GM12878 (cell line): ENCODE data around the gene PLPP3. TPM values are rescaled to one million over a fixed set of nuclear protein-coding genes. Genes with fewer than 3 reads are reported as not detected.
A peak's percentile ranks its signal among the peaks of the same experiment; 100 is the strongest.

Source experiments
- ATAC-seq: fragments of 200-7000 bp; cut with Tn5 transposase; 3 replicates; pipeline ENCODE4 v1.9.1; 2020; ENCODE audit warnings: mild to moderate bottlenecking, moderate library complexity
- BruUV-seq: library from RNA; stranded (reverse); fragments of 400-500 nt; replicated peaks from 2 replicates; lab custom pipeline; 2021; lab: Mats Ljungman, UMichigan
- CTCF ChIA-PET: fragments of 300-600 bp; sonication (Branson Sonifier 250); formaldehyde crosslinking; extraction: SDS; loops from one replicate; lab custom pipeline; 2021; ENCODE audit warnings: inconsistent platforms; lab: Yijun Ruan, JAX
- POLR2A ChIA-PET: fragments of 350-600 bp; formaldehyde crosslinking; extraction: SDS; loops from one replicate; lab custom pipeline; 2021; ENCODE audit warnings: inconsistent platforms; lab: Charles Lee
- RAD21 ChIA-PET: fragments of 300-600 bp; sonication (Branson Sonifier 250); formaldehyde crosslinking; loops from one replicate; lab custom pipeline; 2023; ENCODE audit warnings: antibody characterized with exemption; ENCODE audit not compliant: unreplicated experiment; lab: Charles Lee
- SMC1A ChIA-PET: fragments of 300-600 bp; sonication (Branson Sonifier 250); formaldehyde crosslinking; loops from one replicate; lab custom pipeline; 2023; ENCODE audit not compliant: unreplicated experiment, uncharacterized antibody; lab: Charles Lee
- DNase-seq: peaks from one replicate; pipeline ENCODE4 v3.0.0-alpha.2; 2011; ENCODE audit warnings: low read depth, low spot score
- FAIRE-seq: peaks from 3 replicates; lab custom pipeline; 2011; peaks lifted over from hg19 to GRCh38; lab: Jason Lieb, UNC
- H2AFZ ChIP-seq: 2 replicates; pipeline ENCODE4 v1.6.0; 2011; ENCODE audit warnings: low read depth, low read length, control low read depth; ENCODE audit not compliant: control insufficient read depth
- H3K27ac ChIP-seq: 2 replicates; pipeline ENCODE4 v1.5.1; 2011; ENCODE audit warnings: control low read depth; ENCODE audit not compliant: control insufficient read depth, insufficient read depth
- H3K27me3 ChIP-seq, 2 experiments: replicated peaks in 1 of 2; 2 replicates each; pipeline versions ENCODE4 v1.6.0 to v1.6.1; 2011; ENCODE audit warnings: low read length in 1 of 2; ENCODE audit not compliant: control insufficient read depth in 2 of 2, insufficient read depth in 2 of 2
- H3K36me3 ChIP-seq, 2 experiments: 2 replicates each; pipeline ENCODE4 v1.5.1; 2011; ENCODE audit warnings: low read length in 1 of 2; ENCODE audit not compliant: control insufficient read depth in 2 of 2, insufficient read depth in 2 of 2
- H3K4me1 ChIP-seq: 2 replicates; pipeline ENCODE4 v1.6.1; 2011; ENCODE audit warnings: mild to moderate bottlenecking, low read length, moderate library complexity, mixed read lengths; ENCODE audit not compliant: control insufficient read depth, insufficient read depth
- H3K4me2 ChIP-seq: 2 replicates; pipeline ENCODE4 v1.6.0; 2011; ENCODE audit warnings: control low read depth; ENCODE audit not compliant: control insufficient read depth, insufficient read depth
- H3K4me3 ChIP-seq: fragments of 200-600 bp; sonication (generic); 2 replicates; pipeline ENCODE4 v1.5.1; 2016
- H3K79me2 ChIP-seq: 2 replicates; pipeline ENCODE4 v1.6.0; 2011; ENCODE audit warnings: low read length; ENCODE audit not compliant: control insufficient read depth, insufficient read depth
- H3K9ac ChIP-seq: 2 replicates; pipeline ENCODE4 v1.8.0; 2011; ENCODE audit warnings: low read length, control low read depth, mixed read lengths; ENCODE audit not compliant: control insufficient read depth, insufficient read depth
- H3K9me3 ChIP-seq: replicated peaks from 3 replicates; pipeline ENCODE4 v1.5.1; 2011; ENCODE audit warnings: mild to moderate bottlenecking, low read length; ENCODE audit not compliant: control insufficient read depth, insufficient read depth
- H4K20me1 ChIP-seq: 2 replicates; pipeline ENCODE4 v1.6.0; 2011; ENCODE audit not compliant: control insufficient read depth, insufficient read depth
- CHD4 ChIP-seq: fragments of 200-600 bp; sonication (generic); IDR thresholded peaks from 2 replicates; pipeline ENCODE4 v1.6.1; 2016; ENCODE audit warnings: mild to moderate bottlenecking
- EED ChIP-seq: sonication (generic); IDR thresholded peaks from 2 replicates; pipeline ENCODE4 v1.6.1; 2016; ENCODE audit warnings: antibody characterized with exemption, low read depth
- IKZF1 ChIP-seq: fragments of 450-650 bp; conservative IDR thresholded peaks from 2 replicates; pipeline ENCODE4 v1.6.1; 2017; ENCODE audit warnings: antibody characterized with exemption, mild to moderate bottlenecking
- MTA2 ChIP-seq: fragments of 450-650 bp; IDR thresholded peaks from 2 replicates; pipeline ENCODE4 v1.6.1; 2016; ENCODE audit warnings: low read depth, mild to moderate bottlenecking, moderate library complexity
- PAX8 ChIP-seq: fragments of 450-650 bp; IDR thresholded peaks from 2 replicates; pipeline ENCODE4 v1.6.1; 2017; ENCODE audit warnings: mild to moderate bottlenecking, moderate library complexity
- POU2F2 ChIP-seq: IDR thresholded peaks from 3 replicates; pipeline ENCODE4 v1.6.1; 2011; ENCODE audit warnings: low read depth, mild to moderate bottlenecking, low read length, borderline replicate concordance
- SREBF1 ChIP-seq: IDR thresholded peaks from 2 replicates; pipeline ENCODE4 v1.6.1; 2012; ENCODE audit warnings: mild to moderate bottlenecking, low read length
- SREBF2 ChIP-seq: IDR thresholded peaks from 2 replicates; pipeline ENCODE4 v1.6.1; 2012; ENCODE audit warnings: mild to moderate bottlenecking, low read length
- TAF1 ChIP-seq: IDR thresholded peaks from 2 replicates; pipeline ENCODE4 v1.6.1; 2011; ENCODE audit warnings: mild to moderate bottlenecking, low read depth, low read length, borderline replicate concordance
- YBX1 ChIP-seq: fragments of 450-650 bp; IDR thresholded peaks from 2 replicates; pipeline ENCODE4 v1.6.1; 2016; ENCODE audit warnings: antibody characterized with exemption
- WGBS: methylation state at CpG from one replicate; pipeline ENCODE4 v1.1.6; 2016; ENCODE audit warnings: low lambda C conversion rate; ENCODE audit not compliant: insufficient replicate concordance, insufficient coverage; ENCODE audit errors: missing lambda C conversion rate; 5-methylcytosine and 5-hydroxymethylcytosine counted together
- in situ Hi-C: fragments of 300-500 bp; cut with MboI; formaldehyde crosslinking; loops from 9 replicates; pipeline ENCODE4 v1.14.3; 2018; ENCODE audit warnings: mixed read lengths
- intact Hi-C: fragments of 100-400 bp; cut with micrococcal nuclease; formaldehyde crosslinking; loops from one replicate; pipeline ENCODE4 v1.14.2; 2022; ENCODE audit not compliant: unreplicated experiment
- polyA plus RNA-seq, 11 experiments: library from polyadenylated mRNA; depleted of rRNA in 4 of 11; unstranded in 6 of 11; stranded (reverse) in 5 of 11; fragments of >200 nt; fragmentation: Nextera tagmentation in 4 of 11; fragmentation: Illumina TruSeq in 1 of 11; extraction: Ambion mirVana in 4 of 11; extraction: Trizol in 1 of 11; gene quantifications; 1 replicate in 1 of 11; 2 replicates in 10 of 11; pipeline versions ENCODE4 v1.2.1 to v1.2.3, GENCODE V29; 2011 to 2016; ENCODE audit warnings: inconsistent platforms in 2 of 11, missing spikeins in 2 of 11, low read depth in 1 of 11
- total RNA-seq, 4 experiments: library from RNA; depleted of rRNA in 3 of 4; stranded (reverse); fragments of >200 nt in 3 of 4; fragmentation: Illumina TruSeq in 1 of 4; extraction: Trizol in 1 of 4; gene quantifications; 2 replicates each; pipeline versions ENCODE4 v1.2.1 to v1.2.3, GENCODE V29; 2013 to 2021

PLPP3 gene
- total and polyA plus RNA-seq, 10 of the 15 experiments (the other 5 are each of a cell fraction or from before 2014, with no cell fraction given) = 6.4 to 26.8 (median 9.5) TPM

- FAIRE-seq = no peak
- ChIA-PET SMC1A (interaction anchor here (0.5 to 2.7 kb wide), 4 partner anchors 68 to 1652 kb away, joined by 3 to 13 read pairs (median 4); no protein-coding TSS in a partner anchor), CTCF (no interaction called here), RAD21 (interaction anchor here (3.0 kb wide), 1 partner anchor 80 kb away, joined by 13 read pairs; no protein-coding TSS in a partner anchor), POLR2A (interaction anchor here (0.6 kb wide), 1 partner anchor 22 kb away, joined by 6 read pairs; no protein-coding TSS in a partner anchor)
- H3K4me2 ChIP-seq = no peak overlapping the region
- ATAC-seq = peak; percentile 50
- no peaks in the 10 kb centered on the region for H3K27me3 ChIP-seq
- TF ChIP-seq TAF1 = no peak
- TF ChIP-seq POU2F2 = no peak
- no peak for TF ChIP-seq YBX1
- no peak for TF ChIP-seq MTA2
- no peak for TF ChIP-seq SREBF1
- TF ChIP-seq CHD4 = no peak
- no peak for TF ChIP-seq EED
- TF ChIP-seq SREBF2 = no peak
- TF ChIP-seq IKZF1 = no peak
- no peak for TF ChIP-seq PAX8
- H4K20me1 ChIP-seq = no peaks in the 10 kb centered on the region
- no peak overlapping the region for H3K9ac ChIP-seq
- WGBS = 43% methylated on average over 12 of the region's 12 CpGs
- H2AFZ ChIP-seq = no peak overlapping the region
- no peak for DNase-seq
- no peaks in the 10 kb centered on the region for H3K4me1 ChIP-seq
- in situ Hi-C loops (no loop called here), intact Hi-C loops (no loop called here)
- H3K27ac ChIP-seq = no peak overlapping the region
- H3K79me2 ChIP-seq = no peaks in the 10 kb centered on the region
- no peak overlapping the region for H3K4me3 ChIP-seq
- H3K9me3 ChIP-seq = no peaks in the 10 kb centered on the region
- H3K36me3 ChIP-seq = peaks cover 0 to 1% of the 10 kb centered on the region in 2 experiments; a peak in 1 of 4 replicates
- BruUV-seq = no TSS peak
Observed at GRCh38 chr1:56496821-56497772, 82.3 kb downstream of the PLPP3 start.
